H1 (cell line): Measurements from ENCODE around the gene ZNF175. TPM values are rescaled to one million over a fixed set of nuclear protein-coding genes. Genes with fewer than 3 reads are reported as not detected.

Experiments used
- NRF1 ChIP-seq: IDR thresholded peaks from 2 replicates; pipeline ENCODE4 v1.6.1; 2011; ENCODE audit warnings: mild to moderate bottlenecking, low read depth, low read length, improper control_type of control experiment
- RAD21 ChIP-seq, 2 experiments: IDR thresholded peaks in 1 of 2; conservative IDR thresholded peaks in 1 of 2; 2 replicates each; pipeline ENCODE4 v1.6.1; 2011; ENCODE audit warnings: low read depth in 2 of 2, low read length in 2 of 2, improper control_type of control experiment in 1 of 2, inconsistent platforms in 1 of 2, mild to moderate bottlenecking in 1 of 2, moderate library complexity in 1 of 2
- SIN3A ChIP-seq, 2 experiments: IDR thresholded peaks in 1 of 2; conservative IDR thresholded peaks in 1 of 2; 2 replicates each; pipeline ENCODE4 v1.6.1; 2011 to 2012; ENCODE audit warnings: low read length in 2 of 2, improper control_type of control experiment in 1 of 2, low read depth in 1 of 2, mild to moderate bottlenecking in 1 of 2
- SRF ChIP-seq: IDR thresholded peaks from 2 replicates; pipeline ENCODE4 v1.6.1; 2011; ENCODE audit warnings: mild to moderate bottlenecking, low read depth, low read length, moderate library complexity
- TBP ChIP-seq: IDR thresholded peaks from 2 replicates; pipeline ENCODE4 v1.6.1; 2011; ENCODE audit warnings: low read depth, low read length, improper control_type of control experiment
- polyA plus RNA-seq, 7 experiments: library from polyadenylated mRNA; depleted of rRNA in 3 of 7; stranded (reverse) in 5 of 7; unstranded in 2 of 7; fragments of >200 nt in 5 of 7; fragments of 200-250 nt in 2 of 7; gene quantifications; 1 replicate in 5 of 7; 2 replicates in 1 of 7; 4 replicates in 1 of 7; pipeline versions ENCODE4 v1.2.1 to v1.2.3, GENCODE V29; 2011 to 2013; ENCODE audit warnings: missing spikeins in 2 of 7, mixed read lengths in 2 of 7
- total RNA-seq: library from RNA; stranded (reverse); fragmentation: NEBNext Ultra II Directional; extraction: Animal tissue kit (Norgen Biotek cat#: 25700); gene quantifications from 2 replicates; pipeline ENCODE4 v1.2.1, GENCODE V29; 2021

Gene ZNF175
- total and polyA plus RNA-seq, 2 of the 8 experiments (the other 6 are each of a cell fraction or from before 2014, with no cell fraction given): 1.7 to 11.1 TPM

GRCh38 chr19:51627491-51628138, 56.5 kb downstream of the ZNF175 start (continued):
- TF ChIP-seq TBP (no peak), SIN3A (conservative IDR thresholded peaks at IDR 0.05 in 1 of 2, IDR thresholded peaks at IDR 0.05 in 1 of 2; ENCODE audit: low read depth in 1 of 2, low read length in 2 of 2) (no peak), NRF1 (no peak), RAD21 (IDR thresholded peaks at IDR 0.05 in 1 of 2, conservative IDR thresholded peaks at IDR 0.05 in 1 of 2; ENCODE audit: low read depth in 2 of 2, low read length in 2 of 2) (no peak), SRF (no peak)
